ENCODE results near the gene TUBB. TPM values are rescaled to one million over a fixed set of nuclear protein-coding genes. Genes with fewer than 3 reads are reported as not detected.

The TUBB gene
- total and polyA plus RNA-seq, 9 of the 15 experiments (the other 6 are each of a cell fraction or from before 2014, with no cell fraction given), result 971 to 2,870 (median 1,478) TPM

DNA sequence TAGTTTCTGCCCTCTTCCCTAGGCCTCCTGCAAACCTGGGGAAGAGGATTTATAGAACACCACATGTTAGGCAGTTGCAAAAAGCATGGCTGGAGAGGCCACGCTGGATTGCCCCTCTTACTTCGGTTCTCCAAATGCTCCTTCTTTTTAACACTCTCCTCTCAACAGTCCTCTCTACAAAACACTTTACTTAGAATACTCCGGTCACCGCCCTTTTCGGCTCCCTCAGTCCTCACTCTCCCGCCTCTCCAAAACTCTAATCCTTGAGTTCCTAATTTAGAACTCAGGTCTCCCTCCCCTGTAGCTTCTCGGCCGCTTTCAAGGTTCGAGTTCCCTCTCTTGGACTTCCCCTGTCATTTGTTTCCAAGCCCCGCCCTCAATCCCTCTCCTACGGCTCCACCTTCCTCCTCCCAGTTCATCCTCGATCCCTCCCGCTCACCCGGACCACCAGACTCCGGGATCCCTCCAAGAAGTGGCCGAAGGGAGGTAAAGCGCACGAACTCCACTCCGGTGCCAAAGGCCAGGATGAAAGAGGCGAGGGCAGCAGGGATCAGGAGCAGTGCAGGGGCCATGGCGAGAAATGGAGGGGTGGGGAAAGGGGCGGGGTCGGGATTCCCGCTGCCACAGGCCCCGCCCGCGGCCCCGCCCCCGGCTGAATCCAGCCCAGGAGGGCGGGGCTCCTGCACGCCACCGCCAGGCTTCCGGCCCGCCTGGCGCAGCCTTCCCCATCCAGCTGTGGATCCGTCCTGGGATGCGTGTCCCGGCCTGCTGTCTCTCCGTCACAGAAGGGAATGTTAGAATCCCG lies 29.5 kb upstream of the TUBB start, which contains the start of gene NRM (continued):
- TF ChIP-seq, protein P1, sequence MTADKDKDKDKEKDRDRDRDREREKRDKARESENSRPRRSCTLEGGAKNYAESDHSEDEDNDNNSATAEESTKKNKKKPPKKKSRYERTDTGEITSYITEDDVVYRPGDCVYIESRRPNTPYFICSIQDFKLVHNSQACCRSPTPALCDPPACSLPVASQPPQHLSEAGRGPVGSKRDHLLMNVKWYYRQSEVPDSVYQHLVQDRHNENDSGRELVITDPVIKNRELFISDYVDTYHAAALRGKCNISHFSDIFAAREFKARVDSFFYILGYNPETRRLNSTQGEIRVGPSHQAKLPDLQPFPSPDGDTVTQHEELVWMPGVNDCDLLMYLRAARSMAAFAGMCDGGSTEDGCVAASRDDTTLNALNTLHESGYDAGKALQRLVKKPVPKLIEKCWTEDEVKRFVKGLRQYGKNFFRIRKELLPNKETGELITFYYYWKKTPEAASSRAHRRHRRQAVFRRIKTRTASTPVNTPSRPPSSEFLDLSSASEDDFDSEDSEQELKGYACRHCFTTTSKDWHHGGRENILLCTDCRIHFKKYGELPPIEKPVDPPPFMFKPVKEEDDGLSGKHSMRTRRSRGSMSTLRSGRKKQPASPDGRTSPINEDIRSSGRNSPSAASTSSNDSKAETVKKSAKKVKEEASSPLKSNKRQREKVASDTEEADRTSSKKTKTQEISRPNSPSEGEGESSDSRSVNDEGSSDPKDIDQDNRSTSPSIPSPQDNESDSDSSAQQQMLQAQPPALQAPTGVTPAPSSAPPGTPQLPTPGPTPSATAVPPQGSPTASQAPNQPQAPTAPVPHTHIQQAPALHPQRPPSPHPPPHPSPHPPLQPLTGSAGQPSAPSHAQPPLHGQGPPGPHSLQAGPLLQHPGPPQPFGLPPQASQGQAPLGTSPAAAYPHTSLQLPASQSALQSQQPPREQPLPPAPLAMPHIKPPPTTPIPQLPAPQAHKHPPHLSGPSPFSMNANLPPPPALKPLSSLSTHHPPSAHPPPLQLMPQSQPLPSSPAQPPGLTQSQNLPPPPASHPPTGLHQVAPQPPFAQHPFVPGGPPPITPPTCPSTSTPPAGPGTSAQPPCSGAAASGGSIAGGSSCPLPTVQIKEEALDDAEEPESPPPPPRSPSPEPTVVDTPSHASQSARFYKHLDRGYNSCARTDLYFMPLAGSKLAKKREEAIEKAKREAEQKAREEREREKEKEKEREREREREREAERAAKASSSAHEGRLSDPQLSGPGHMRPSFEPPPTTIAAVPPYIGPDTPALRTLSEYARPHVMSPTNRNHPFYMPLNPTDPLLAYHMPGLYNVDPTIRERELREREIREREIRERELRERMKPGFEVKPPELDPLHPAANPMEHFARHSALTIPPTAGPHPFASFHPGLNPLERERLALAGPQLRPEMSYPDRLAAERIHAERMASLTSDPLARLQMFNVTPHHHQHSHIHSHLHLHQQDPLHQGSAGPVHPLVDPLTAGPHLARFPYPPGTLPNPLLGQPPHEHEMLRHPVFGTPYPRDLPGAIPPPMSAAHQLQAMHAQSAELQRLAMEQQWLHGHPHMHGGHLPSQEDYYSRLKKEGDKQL (CRISPR knock-in tag; IDR thresholded peaks at IDR 0.05; ENCODE audit: borderline replicate concordance), result no peak
- TF ChIP-seq ZNF282 (CRISPR knock-in tag; IDR thresholded peaks at IDR 0.05) (no peak), HCFC1 (IDR thresholded peaks at IDR 0.05; ENCODE audit: low read depth, low read length) (no peak), DDX20 (tag; IDR thresholded peaks at IDR 0.05; ENCODE audit: low read depth) (no peak), RBM25 (IDR thresholded peaks at IDR 0.05; ENCODE audit: low read depth, low read length, severe bottlenecking) (no peak), BRD4 (IDR thresholded peaks at IDR 0.05) (no peak), ASH1L (IDR thresholded peaks at IDR 0.05; ENCODE audit: borderline replicate concordance, low read depth, partially characterized antibody) (no peak), ZNF695 (CRISPR knock-in tag; IDR thresholded peaks at IDR 0.05) (no peak), DNMT1 (IDR thresholded peaks at IDR 0.05) (no peak), BRD9 (IDR thresholded peaks at IDR 0.05; ENCODE audit: low read depth, partially characterized antibody) (peak; percentile 76), SIX5 (IDR thresholded peaks at IDR 0.05; ENCODE audit: borderline replicate concordance in 1 of 2, insufficient read depth in 1 of 2, low read depth in 1 of 2, low read length in 2 of 2) (no peak), PURB (CRISPR knock-in tag; IDR thresholded peaks at IDR 0.05; ENCODE audit: low read depth) (no peak), KLF10 (CRISPR knock-in tag; IDR thresholded peaks at IDR 0.05) (no peak), ZEB2 (IDR thresholded peaks at IDR 0.05) (no peak; the same call in 1 of the 2 replicates), TCF7 (IDR thresholded peaks at IDR 0.05; ENCODE audit: borderline replicate concordance) (peak; percentile 39; the same call in 1 of the 2 replicates), FOXM1 (IDR thresholded peaks at IDR 0.05; ENCODE audit: low read depth) (no peak), FOXM1 (CRISPR knock-in tag; IDR thresholded peaks at IDR 0.05; ENCODE audit: low read depth) (no peak), ERF (CRISPR knock-in tag; IDR thresholded peaks at IDR 0.05) (no peak), SMARCA5 (IDR thresholded peaks at IDR 0.05) (no peak), MED1 (CRISPR knock-in tag; IDR thresholded peaks at IDR 0.05; ENCODE audit: borderline replicate concordance) (no peak)
- TF ChIP-seq, protein P2, sequence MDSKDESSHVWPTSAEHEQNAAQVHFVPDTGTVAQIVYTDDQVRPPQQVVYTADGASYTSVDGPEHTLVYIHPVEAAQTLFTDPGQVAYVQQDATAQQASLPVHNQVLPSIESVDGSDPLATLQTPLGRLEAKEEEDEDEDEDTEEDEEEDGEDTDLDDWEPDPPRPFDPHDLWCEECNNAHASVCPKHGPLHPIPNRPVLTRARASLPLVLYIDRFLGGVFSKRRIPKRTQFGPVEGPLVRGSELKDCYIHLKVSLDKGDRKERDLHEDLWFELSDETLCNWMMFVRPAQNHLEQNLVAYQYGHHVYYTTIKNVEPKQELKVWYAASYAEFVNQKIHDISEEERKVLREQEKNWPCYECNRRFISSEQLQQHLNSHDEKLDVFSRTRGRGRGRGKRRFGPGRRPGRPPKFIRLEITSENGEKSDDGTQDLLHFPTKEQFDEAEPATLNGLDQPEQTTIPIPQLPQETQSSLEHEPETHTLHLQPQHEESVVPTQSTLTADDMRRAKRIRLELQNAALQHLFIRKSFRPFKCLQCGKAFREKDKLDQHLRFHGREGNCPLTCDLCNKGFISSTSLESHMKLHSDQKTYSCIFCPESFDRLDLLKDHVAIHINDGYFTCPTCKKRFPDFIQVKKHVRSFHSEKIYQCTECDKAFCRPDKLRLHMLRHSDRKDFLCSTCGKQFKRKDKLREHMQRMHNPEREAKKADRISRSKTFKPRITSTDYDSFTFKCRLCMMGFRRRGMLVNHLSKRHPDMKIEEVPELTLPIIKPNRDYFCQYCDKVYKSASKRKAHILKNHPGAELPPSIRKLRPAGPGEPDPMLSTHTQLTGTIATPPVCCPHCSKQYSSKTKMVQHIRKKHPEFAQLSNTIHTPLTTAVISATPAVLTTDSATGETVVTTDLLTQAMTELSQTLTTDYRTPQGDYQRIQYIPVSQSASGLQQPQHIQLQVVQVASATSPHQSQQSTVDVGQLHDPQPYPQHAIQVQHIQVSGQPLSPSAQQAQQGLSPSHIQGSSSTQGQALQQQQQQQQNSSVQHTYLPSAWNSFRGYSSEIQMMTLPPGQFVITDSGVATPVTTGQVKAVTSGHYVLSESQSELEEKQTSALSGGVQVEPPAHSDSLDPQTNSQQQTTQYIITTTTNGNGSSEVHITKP (IDR thresholded peaks at IDR 0.05; ENCODE audit: partially characterized antibody), result peak; percentile 48

Data from K562 (cell line).